ENCODE data around the gene SLC38A2.

- TF ChIP-seq, protein P1, sequence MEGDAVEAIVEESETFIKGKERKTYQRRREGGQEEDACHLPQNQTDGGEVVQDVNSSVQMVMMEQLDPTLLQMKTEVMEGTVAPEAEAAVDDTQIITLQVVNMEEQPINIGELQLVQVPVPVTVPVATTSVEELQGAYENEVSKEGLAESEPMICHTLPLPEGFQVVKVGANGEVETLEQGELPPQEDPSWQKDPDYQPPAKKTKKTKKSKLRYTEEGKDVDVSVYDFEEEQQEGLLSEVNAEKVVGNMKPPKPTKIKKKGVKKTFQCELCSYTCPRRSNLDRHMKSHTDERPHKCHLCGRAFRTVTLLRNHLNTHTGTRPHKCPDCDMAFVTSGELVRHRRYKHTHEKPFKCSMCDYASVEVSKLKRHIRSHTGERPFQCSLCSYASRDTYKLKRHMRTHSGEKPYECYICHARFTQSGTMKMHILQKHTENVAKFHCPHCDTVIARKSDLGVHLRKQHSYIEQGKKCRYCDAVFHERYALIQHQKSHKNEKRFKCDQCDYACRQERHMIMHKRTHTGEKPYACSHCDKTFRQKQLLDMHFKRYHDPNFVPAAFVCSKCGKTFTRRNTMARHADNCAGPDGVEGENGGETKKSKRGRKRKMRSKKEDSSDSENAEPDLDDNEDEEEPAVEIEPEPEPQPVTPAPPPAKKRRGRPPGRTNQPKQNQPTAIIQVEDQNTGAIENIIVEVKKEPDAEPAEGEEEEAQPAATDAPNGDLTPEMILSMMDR (IDR thresholded peaks at IDR 0.05): no peak
- TF ChIP-seq EZH2 (IDR thresholded peaks at IDR 0.05): no peak
Observed at GRCh38 chr12:46369095-46369473, 3.5 kb downstream of the SLC38A2 start.

Measured in neural progenitor cell (in vitro differentiated cells).